Stimulated activated CD4-positive, alpha-beta T cell treated with anti-CD3 and anti-CD28 coated beads, Interleukin-12 subunit alpha, Interleukin-12 subunit beta, amount 100 ng/mL, for 4 hours (primary cell): Measurements from ENCODE around the gene PRKCE.

ENCODE experiments used
- DNase-seq: peaks from one replicate; pipeline ENCODE4 v3.0.0-alpha.2; 2020

The PRKCE gene

GRCh38 chr2:45731141-45731540, 79.7 kb downstream of the PRKCE start:
- no peak for DNase-seq

- no peak for DNase-seq
Measured at GRCh38 chr2:45732436-45732835, 81.0 kb downstream of the PRKCE start.

GRCh38 chr2:45732946-45733345, 81.5 kb downstream of the PRKCE start:
- DNase-seq: no peak

- no peak for DNase-seq
Measured at GRCh38 chr2:45734336-45734735, 82.9 kb downstream of the PRKCE start.

GRCh38 chr2:45734952-45735351, 83.5 kb downstream of the PRKCE start:
- DNase-seq: no peak

- no peak for DNase-seq
Measured at GRCh38 chr2:45736757-45737704, 85.6 kb downstream of the PRKCE start.

GRCh38 chr2:45739796-45740485, 88.5 kb downstream of the PRKCE start:
- no peak for DNase-seq

GRCh38 chr2:45741161-45741850, 89.8 kb downstream of the PRKCE start:
- DNase-seq: no peak

GRCh38 chr2:45743531-45744396, 92.3 kb downstream of the PRKCE start:
- DNase-seq: no peak

- no peak for DNase-seq
Measured at GRCh38 chr2:45745231-45745630, 93.8 kb downstream of the PRKCE start.

GRCh38 chr2:45746888-45747287, 95.4 kb downstream of the PRKCE start:
- DNase-seq: no peak

- DNase-seq: no peak
Measured at GRCh38 chr2:45747363-45747762, 95.9 kb downstream of the PRKCE start.

GRCh38 chr2:45748239-45748638, 96.8 kb downstream of the PRKCE start:
- DNase-seq: no peak

- DNase-seq: no peak
Measured at GRCh38 chr2:45750001-45750400, 98.5 kb downstream of the PRKCE start.

GRCh38 chr2:45750484-45750883, 99.0 kb downstream of the PRKCE start:
- no peak for DNase-seq

GRCh38 chr2:45753381-45753780, 101.9 kb downstream of the PRKCE start:
- DNase-seq: no peak

GRCh38 chr2:45754131-45755010, 102.9 kb downstream of the PRKCE start:
- no peak for DNase-seq

GRCh38 chr2:45755585-45756335, 104.3 kb downstream of the PRKCE start:
- DNase-seq: no peak

GRCh38 chr2:45758018-45758417, 106.5 kb downstream of the PRKCE start:
- DNase-seq: no peak

GRCh38 chr2:45759310-45759851, 107.9 kb downstream of the PRKCE start:
- DNase-seq: no peak
